Measurements from ENCODE around the gene NECTIN3. TPM values are rescaled to one million over a fixed set of nuclear protein-coding genes. Genes with fewer than 3 reads are reported as not detected.

NECTIN3 gene
- total and polyA plus RNA-seq, 8 donors = 1.3 to 10.3 (median 6.6) TPM

DNA sequence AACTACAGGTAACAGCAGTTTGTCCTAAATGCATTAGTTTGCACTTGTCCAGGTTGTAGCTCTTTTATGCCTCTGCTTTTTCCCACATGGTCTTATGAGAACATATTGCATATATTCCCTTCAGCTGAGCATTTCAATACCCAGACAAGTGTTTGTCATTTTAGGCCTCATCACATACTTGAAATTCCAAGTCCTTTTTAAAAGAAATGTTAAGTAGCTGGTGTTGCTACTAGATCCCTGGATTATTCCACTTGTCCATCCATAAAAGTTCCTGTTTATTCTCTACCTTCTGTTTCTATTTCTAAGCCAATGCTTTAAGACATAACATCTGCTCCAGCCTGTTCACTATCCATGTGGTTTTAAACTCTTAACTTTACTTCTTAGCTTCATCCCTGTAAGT lies 128.4 kb downstream of the NECTIN3 start:
- Histone ChIP-seq H3K4me3 (no peak overlapping the region), H3K27ac (no peak overlapping the region), H3K36me3 (no peaks in the 10 kb centered on the region), H3K27me3 (no peaks in the 10 kb centered on the region), H3K9me3 (no peaks in the 10 kb centered on the region), H3K4me1 (no peaks in the 10 kb centered on the region)
- intact Hi-C loops (cut with DNase I) = no loop called here
- DNase-seq (no peak), FAIRE-seq (no peak), ATAC-seq (no peak)
- TF ChIP-seq, protein P1, sequence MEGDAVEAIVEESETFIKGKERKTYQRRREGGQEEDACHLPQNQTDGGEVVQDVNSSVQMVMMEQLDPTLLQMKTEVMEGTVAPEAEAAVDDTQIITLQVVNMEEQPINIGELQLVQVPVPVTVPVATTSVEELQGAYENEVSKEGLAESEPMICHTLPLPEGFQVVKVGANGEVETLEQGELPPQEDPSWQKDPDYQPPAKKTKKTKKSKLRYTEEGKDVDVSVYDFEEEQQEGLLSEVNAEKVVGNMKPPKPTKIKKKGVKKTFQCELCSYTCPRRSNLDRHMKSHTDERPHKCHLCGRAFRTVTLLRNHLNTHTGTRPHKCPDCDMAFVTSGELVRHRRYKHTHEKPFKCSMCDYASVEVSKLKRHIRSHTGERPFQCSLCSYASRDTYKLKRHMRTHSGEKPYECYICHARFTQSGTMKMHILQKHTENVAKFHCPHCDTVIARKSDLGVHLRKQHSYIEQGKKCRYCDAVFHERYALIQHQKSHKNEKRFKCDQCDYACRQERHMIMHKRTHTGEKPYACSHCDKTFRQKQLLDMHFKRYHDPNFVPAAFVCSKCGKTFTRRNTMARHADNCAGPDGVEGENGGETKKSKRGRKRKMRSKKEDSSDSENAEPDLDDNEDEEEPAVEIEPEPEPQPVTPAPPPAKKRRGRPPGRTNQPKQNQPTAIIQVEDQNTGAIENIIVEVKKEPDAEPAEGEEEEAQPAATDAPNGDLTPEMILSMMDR (IDR thresholded peaks at IDR 0.05) = no peak

DNA sequence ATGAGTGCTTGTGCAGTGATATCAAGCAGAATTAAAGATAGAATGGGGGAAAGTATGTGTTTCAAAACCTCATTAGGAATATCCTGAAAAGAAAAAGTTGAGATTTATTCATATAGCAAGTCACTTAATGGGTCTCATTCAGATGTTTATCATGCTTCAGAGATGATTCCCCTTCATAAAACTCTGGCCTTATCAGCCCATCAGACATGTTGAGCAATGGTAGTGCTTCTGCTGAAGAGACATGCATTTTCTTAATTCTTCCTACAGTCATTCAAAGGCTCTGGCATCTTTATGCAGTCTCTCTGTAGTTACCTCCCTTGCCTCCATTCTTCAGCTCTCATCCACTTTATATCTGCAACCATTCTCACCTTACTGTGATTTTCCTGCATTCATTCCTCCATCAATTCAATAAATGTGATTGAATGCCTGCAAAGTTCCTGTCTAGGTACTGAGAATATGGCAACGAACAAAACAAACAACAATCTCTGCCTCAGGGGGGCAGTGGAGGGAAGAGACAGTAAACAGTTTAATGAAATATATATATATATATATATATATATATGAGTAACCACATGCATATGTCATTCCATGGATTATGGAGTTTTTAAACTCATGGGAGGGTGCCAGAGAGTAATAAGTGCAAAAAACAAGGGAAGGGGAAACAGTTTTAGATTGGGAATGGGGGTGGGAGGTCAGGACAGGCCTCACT lies 138.5 kb downstream of the NECTIN3 start:
- intact Hi-C loops (cut with DNase I) = no loop called here
- no peak for FAIRE-seq
- DNase-seq = no peak
- ATAC-seq = no peak
- H3K27ac ChIP-seq = no peak overlapping the region
- 19 to 45% methylated on average over 1 of the region's 1 CpG for WGBS, 2 donors
- H3K27me3 ChIP-seq = no peaks in the 10 kb centered on the region
- TF ChIP-seq, protein P1 (IDR thresholded peaks at IDR 0.05) = no peak
- no peaks in the 10 kb centered on the region for H3K9me3 ChIP-seq
- H3K4me3 ChIP-seq = no peak overlapping the region
- no peaks in the 10 kb centered on the region for H3K36me3 ChIP-seq
- H3K4me1 ChIP-seq = no peaks in the 10 kb centered on the region

DNA sequence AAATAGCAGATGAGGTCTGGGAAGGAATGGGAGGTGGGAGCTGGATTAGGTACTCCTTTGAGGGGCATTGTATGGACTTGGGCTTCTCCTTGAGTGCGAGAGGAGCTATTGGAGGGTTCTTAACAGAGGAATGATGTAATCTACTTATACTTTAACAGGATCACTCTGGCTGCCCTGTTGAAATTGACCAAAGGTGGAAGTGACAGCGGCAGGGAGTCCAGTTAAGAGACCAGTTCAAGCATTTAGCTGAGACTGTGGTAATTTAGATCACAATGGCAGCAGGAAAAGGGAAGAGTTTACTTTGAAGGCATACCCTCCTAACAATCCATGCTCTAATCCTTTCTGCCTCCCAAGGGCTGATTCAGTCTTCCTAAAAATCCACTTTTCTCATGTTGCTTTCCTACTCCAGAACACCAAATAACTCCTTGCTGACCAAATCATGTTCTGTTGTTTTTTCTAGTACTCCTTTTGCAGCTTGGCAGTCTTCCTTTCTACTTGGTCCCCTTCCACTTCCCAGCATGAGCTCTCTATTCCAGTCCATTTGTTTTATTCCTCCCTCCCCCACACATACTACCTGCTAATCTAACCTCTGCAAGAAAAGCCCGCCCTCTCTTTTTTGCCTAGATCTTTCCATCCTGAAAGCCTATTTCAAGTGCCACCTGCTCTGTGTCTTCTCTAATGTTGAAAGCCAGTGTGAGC lies 139.4 kb downstream of the NECTIN3 start:
- no peak overlapping the region for H3K27ac ChIP-seq
- intact Hi-C loops (cut with DNase I) = no loop called here
- no peaks in the 10 kb centered on the region for H3K9me3 ChIP-seq
- no peak for FAIRE-seq
- no peak for ATAC-seq
- TF ChIP-seq, protein P1 (IDR thresholded peaks at IDR 0.05) = no peak
- no peak overlapping the region for H3K4me3 ChIP-seq
- no peaks in the 10 kb centered on the region for H3K27me3 ChIP-seq
- no peaks in the 10 kb centered on the region for H3K4me1 ChIP-seq
- DNase-seq = no peak
- 87 to 94% methylated on average over 3 of the region's 3 CpGs for WGBS, 2 donors
- no peaks in the 10 kb centered on the region for H3K36me3 ChIP-seq

DNA sequence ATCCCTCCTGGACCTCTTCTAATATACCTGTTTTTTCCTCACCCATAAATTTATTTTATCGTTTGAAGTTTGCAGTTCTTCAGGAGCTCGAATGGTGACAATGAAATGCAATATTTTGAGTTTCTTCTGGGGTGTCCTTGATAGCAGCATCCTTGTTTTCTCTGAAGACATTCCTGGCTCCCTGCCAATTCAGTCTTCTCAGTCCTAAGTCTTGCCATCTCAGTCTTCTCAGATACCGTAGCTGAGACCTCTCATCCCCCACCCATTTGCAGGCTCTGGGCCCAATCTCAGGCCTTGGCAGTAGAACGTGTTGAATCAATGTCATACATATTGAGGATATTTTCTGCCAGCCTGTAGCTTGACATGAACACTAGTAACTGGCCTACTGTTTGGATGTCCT lies 140.9 kb downstream of the NECTIN3 start:
- intact Hi-C loops (cut with DNase I) = no loop called here
- DNase-seq = no peak
- H3K36me3 ChIP-seq = no peaks in the 10 kb centered on the region
- no peaks in the 10 kb centered on the region for H3K9me3 ChIP-seq
- 85 to 88% methylated on average over 4 of the region's 4 CpGs for WGBS, 2 donors
- no peak overlapping the region for H3K4me3 ChIP-seq
- FAIRE-seq = no peak
- no peak overlapping the region for H3K27ac ChIP-seq
- ATAC-seq = no peak
- H3K27me3 ChIP-seq = no peaks in the 10 kb centered on the region
- no peaks in the 10 kb centered on the region for H3K4me1 ChIP-seq
- TF ChIP-seq, protein P1 (IDR thresholded peaks at IDR 0.05) = no peak

DNA sequence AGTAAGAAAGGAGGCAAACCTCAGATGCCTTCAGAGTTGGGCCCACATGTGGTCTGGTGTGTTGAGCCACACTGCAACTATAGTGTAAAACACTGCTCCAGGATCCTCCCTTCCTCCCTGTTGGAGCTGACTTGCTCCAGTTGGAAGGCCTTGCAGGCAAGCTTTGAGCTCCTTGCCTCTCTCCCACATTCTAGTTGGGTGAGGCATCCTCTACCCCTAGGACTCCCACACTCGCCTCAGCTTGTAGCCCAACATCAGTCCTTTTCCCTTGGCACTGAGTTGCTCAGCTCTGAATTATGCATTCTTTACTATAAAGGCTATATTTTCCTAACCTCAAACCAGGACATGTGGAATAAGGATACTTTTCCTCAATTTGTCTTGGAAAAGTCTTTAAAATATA lies 143.9 kb downstream of the NECTIN3 start:
- DNase-seq (no peak), FAIRE-seq (no peak), ATAC-seq (no peak)
- 85 to 92% methylated on average over 1 of the region's 1 CpG for WGBS, 2 donors
- Histone ChIP-seq H3K9me3 (no peaks in the 10 kb centered on the region), H3K36me3 (no peaks in the 10 kb centered on the region), H3K4me3 (no peak overlapping the region), H3K27me3 (no peaks in the 10 kb centered on the region), H3K4me1 (no peaks in the 10 kb centered on the region), H3K27ac (no peak overlapping the region)
- TF ChIP-seq, protein P1 (IDR thresholded peaks at IDR 0.05) = no peak
- intact Hi-C loops (cut with DNase I) = no loop called here
